Measurements from ENCODE around the gene HIPK2. TPM values are rescaled to one million over a fixed set of nuclear protein-coding genes. Genes with fewer than 3 reads are reported as not detected.

Gene HIPK2
- total RNA-seq, 1 experiment from 2014 or later = 64.3 TPM

DNA sequence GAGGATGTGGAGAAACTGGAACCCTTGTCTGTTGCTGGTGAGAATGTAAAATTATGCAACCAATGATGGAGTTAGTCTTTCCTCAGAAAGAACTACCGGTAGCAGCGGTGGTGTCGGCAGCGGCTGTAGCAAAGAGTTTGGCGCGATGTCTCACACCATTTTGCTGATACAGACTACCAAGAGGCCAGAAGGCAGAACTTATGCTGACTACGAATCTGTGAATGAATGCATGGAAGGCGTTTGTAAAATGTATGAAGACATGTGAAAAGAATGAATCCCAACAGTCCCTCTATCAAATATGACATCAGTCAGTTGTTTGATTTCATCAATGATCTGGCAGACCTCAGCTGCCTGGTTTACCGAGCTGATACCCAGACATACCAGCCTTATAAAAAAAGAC is 243.7 kb downstream of the HIPK2 start:
- no peaks in the 10 kb centered on the region for H3K4me1 Mint-ChIP-seq (ENCODE audit: insufficient read depth, unreplicated experiment)
- no peak for TF ChIP-seq CTCF (IDR thresholded peaks at IDR 0.05; ENCODE audit: unreplicated experiment)
- H3K4me3 Mint-ChIP-seq (ENCODE audit: unreplicated experiment) = no peak overlapping the region
- peaks cover 36% of the 10 kb centered on the region for H3K27me3 Mint-ChIP-seq (ENCODE audit: insufficient read depth, unreplicated experiment)
- no peak for DNase-seq (ENCODE audit: unreplicated experiment)
- H3K9me3 Mint-ChIP-seq (ENCODE audit: unreplicated experiment) = no peaks in the 10 kb centered on the region
- intact Hi-C loops (cut with micrococcal nuclease) = no loop called here
- ChIA-PET POLR2A (no interaction called here), CTCF (no interaction called here)
- no peaks in the 10 kb centered on the region for H3K36me3 Mint-ChIP-seq (ENCODE audit: insufficient read depth, unreplicated experiment)
- BruUV-seq (replicated peaks) = no TSS peak
- no peak overlapping the region for H3K27ac Mint-ChIP-seq (ENCODE audit: low read depth, unreplicated experiment)

DNA sequence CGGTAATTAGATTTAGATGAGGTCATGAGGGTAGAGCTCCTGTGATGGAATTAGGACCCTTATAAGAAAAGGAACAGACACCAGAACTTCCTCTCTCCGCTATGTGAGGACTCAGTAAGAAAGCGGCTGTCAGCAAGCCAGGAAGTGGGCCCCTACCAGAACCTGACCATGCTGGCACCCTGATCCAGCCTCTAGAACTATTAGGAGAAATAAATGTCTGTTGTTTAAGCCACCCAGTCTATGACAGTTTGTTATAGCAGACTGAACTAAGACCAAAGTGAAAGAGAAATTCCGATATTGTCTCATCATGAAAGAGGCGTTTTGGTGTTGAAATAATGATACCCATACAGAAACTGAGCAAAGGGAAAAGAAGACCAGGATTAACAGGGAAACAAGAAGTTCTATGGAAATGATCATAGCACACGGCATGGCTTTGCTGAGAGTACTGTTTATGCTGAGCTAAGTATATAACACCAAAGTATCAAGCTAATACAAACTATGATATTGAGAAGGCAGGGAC is 245.1 kb downstream of the HIPK2 start:
- intact Hi-C loops (cut with micrococcal nuclease) = no loop called here
- Mint-ChIP-seq H3K27ac (ENCODE audit: low read depth, unreplicated experiment) (no peak overlapping the region), H3K27me3 (ENCODE audit: insufficient read depth, unreplicated experiment) (peaks cover 36% of the 10 kb centered on the region), H3K36me3 (ENCODE audit: insufficient read depth, unreplicated experiment) (no peaks in the 10 kb centered on the region), H3K4me3 (ENCODE audit: unreplicated experiment) (no peak overlapping the region), H3K9me3 (ENCODE audit: unreplicated experiment) (no peaks in the 10 kb centered on the region), H3K4me1 (ENCODE audit: insufficient read depth, unreplicated experiment) (no peaks in the 10 kb centered on the region)
- BruUV-seq (replicated peaks) = no TSS peak
- CTCF ChIA-PET = no interaction called here
- no peak for DNase-seq (ENCODE audit: unreplicated experiment)
- POLR2A ChIA-PET = interaction anchor here (0.6 to 0.7 kb wide), 2 partner anchors 409 to 987 kb away, joined by 3 read pairs; no protein-coding TSS in a partner anchor
- no peak for TF ChIP-seq CTCF (IDR thresholded peaks at IDR 0.05; ENCODE audit: unreplicated experiment)

DNA sequence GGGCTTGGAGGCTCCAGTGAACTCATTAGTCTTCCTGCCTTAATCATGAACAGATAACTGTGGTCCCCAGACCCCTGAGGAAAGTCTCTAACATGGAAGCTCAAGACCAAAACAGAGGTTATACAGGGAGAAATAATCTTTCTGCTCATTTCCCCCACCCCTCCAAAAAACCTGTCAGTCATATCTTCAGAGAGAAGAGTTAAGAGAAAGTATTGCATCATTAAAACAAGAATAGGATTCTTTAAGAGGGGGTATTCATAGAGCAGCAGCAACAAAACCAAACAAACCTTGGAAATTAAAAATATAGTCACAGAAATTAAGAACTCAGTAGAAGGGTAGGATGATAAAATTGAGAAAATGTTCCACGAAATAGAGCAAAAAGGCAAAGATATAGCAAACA is 246.7 kb downstream of the HIPK2 start:
- Mint-ChIP-seq H3K36me3 (ENCODE audit: insufficient read depth, unreplicated experiment) (no peaks in the 10 kb centered on the region), H3K4me3 (ENCODE audit: unreplicated experiment) (no peak overlapping the region), H3K27ac (ENCODE audit: low read depth, unreplicated experiment) (no peak overlapping the region), H3K9me3 (ENCODE audit: unreplicated experiment) (no peaks in the 10 kb centered on the region), H3K27me3 (ENCODE audit: insufficient read depth, unreplicated experiment) (peaks cover 36% of the 10 kb centered on the region), H3K4me1 (ENCODE audit: insufficient read depth, unreplicated experiment) (no peaks in the 10 kb centered on the region)
- no TSS peak for BruUV-seq (replicated peaks)
- POLR2A ChIA-PET = no interaction called here
- CTCF ChIA-PET = no interaction called here
- DNase-seq (ENCODE audit: unreplicated experiment) = no peak
- intact Hi-C loops (cut with micrococcal nuclease) = no loop called here
- TF ChIP-seq CTCF (IDR thresholded peaks at IDR 0.05; ENCODE audit: unreplicated experiment) = no peak

DNA sequence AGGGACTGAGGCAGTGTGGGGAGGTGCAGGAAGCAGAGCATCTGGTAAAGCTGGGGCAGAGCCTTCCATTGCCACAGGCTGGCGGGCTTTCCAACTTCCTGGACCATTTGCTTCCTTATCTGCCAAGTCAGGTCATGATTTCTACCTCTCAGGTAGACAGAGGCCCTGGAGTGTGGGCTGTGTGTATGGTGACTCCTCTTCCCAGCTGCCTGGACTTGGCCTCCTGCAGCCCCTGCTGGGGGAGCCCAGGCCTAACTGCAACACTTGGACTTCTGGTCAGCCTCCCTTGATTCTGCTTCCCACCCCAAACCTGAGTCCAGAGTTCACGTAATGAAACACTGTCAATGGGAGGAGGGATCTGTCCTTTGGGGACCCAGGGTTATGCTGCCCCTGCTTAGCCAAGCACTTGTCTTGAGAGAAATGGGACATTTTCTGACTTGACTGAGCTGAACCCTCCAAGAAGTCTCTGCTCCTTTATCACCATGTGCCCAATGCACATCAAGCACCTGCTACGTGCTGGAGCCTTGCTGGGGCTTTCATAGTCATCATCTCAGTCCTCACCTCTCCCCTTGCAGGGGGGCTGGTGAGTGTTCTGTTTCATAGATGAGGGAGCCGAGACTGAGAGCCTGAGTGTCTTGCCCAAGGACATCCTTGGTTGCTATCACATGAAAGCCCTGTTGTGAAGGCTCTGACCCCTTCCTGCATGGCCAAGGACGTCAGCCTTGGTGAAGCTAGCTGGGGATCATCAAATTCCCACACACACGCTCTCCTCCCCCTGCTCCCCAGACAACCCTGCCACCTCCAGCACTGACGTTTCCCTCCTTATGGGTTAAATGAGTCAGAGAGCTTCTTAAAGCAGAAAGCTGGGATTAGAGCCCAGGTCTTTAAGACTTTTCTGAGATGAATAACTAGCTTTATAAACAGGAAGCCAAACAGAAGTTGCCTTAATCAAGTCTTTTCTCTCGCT is 250.9 kb downstream of the HIPK2 start:
- peaks cover 44% of the 10 kb centered on the region for H3K27me3 Mint-ChIP-seq (ENCODE audit: insufficient read depth, unreplicated experiment)
- peaks cover 5% of the 10 kb centered on the region for H3K36me3 Mint-ChIP-seq (ENCODE audit: insufficient read depth, unreplicated experiment)
- no peak overlapping the region for H3K4me3 Mint-ChIP-seq (ENCODE audit: unreplicated experiment)
- no peaks in the 10 kb centered on the region for H3K9me3 Mint-ChIP-seq (ENCODE audit: unreplicated experiment)
- POLR2A ChIA-PET = no interaction called here
- CTCF ChIA-PET = interaction anchor here (0.7 kb wide), 1 partner anchor 124 kb away, joined by 3 read pairs; no protein-coding TSS in a partner anchor
- intact Hi-C loops (cut with micrococcal nuclease) = no loop called here
- TF ChIP-seq CTCF (IDR thresholded peaks at IDR 0.05; ENCODE audit: unreplicated experiment) = no peak
- DNase-seq (ENCODE audit: unreplicated experiment) = peak; percentile 23
- no peak overlapping the region for H3K27ac Mint-ChIP-seq (ENCODE audit: low read depth, unreplicated experiment)
- BruUV-seq (replicated peaks) = no TSS peak
- no peaks in the 10 kb centered on the region for H3K4me1 Mint-ChIP-seq (ENCODE audit: insufficient read depth, unreplicated experiment)
